Measurements from ENCODE around the gene ASZ1.

GRCh38 chr7:117435475-117436043 is 8.3 kb upstream of the ASZ1 start:
- TF ChIP-seq POLR2A (IDR thresholded peaks at IDR 0.05) (no peak), EP300 (IDR thresholded peaks at IDR 0.05) (no peak)
